RWPE2 (cell line): ENCODE measurements around the gene COL15A1.

Source experiments
- ATAC-seq: fragments of 200-7000 bp; cut with Tn5 transposase; 3 replicates; pipeline ENCODE4 v1.9.1; 2021; ENCODE audit warnings: low read depth
- DNase-seq: peaks from one replicate; pipeline ENCODE4 v3.0.0-alpha.2; 2020; ENCODE audit warnings: low spot score
- H3K27ac ChIP-seq: fragments of 450-650 bp; 2 replicates; pipeline ENCODE4 v1.5.1; 2017; ENCODE audit warnings: mild to moderate bottlenecking; ENCODE audit not compliant: poor library complexity, severe bottlenecking
- H3K27me3 ChIP-seq: fragments of 250-450 bp; sonication (Bioruptor Pico); 2 replicates; pipeline ENCODE4 v1.5.1; 2021; ENCODE audit warnings: mild to moderate bottlenecking, moderate library complexity; ENCODE audit not compliant: insufficient read depth, poor library complexity, severe bottlenecking
- H3K36me3 ChIP-seq: fragments of 250-450 bp; sonication (Bioruptor Pico); 2 replicates; pipeline ENCODE4 v1.5.1; 2020; ENCODE audit warnings: low read depth, mild to moderate bottlenecking, moderate library complexity
- H3K4me1 ChIP-seq: fragments of 250-450 bp; sonication (Bioruptor Pico); 2 replicates; pipeline ENCODE4 v1.5.1; 2021; ENCODE audit warnings: mild to moderate bottlenecking, moderate library complexity; ENCODE audit not compliant: insufficient read depth, poor library complexity, severe bottlenecking
- H3K4me3 ChIP-seq: fragments of 250-450 bp; sonication (Bioruptor Pico); 2 replicates; pipeline ENCODE4 v1.5.1; 2021; ENCODE audit warnings: mild to moderate bottlenecking, moderate library complexity; ENCODE audit not compliant: severe bottlenecking
- H3K9me3 ChIP-seq: fragments of 250-450 bp; sonication (Bioruptor Pico); 2 replicates; pipeline ENCODE4 v1.5.1; 2021; ENCODE audit warnings: mild to moderate bottlenecking, moderate library complexity; ENCODE audit not compliant: severe bottlenecking
- CTCF ChIP-seq: fragments of 450-650 bp; IDR thresholded peaks from one replicate; pipeline ENCODE4 v1.5.1; 2017; ENCODE audit warnings: mild to moderate bottlenecking, moderate library complexity; ENCODE audit not compliant: poor library complexity, severe bottlenecking

Gene COL15A1

DNA sequence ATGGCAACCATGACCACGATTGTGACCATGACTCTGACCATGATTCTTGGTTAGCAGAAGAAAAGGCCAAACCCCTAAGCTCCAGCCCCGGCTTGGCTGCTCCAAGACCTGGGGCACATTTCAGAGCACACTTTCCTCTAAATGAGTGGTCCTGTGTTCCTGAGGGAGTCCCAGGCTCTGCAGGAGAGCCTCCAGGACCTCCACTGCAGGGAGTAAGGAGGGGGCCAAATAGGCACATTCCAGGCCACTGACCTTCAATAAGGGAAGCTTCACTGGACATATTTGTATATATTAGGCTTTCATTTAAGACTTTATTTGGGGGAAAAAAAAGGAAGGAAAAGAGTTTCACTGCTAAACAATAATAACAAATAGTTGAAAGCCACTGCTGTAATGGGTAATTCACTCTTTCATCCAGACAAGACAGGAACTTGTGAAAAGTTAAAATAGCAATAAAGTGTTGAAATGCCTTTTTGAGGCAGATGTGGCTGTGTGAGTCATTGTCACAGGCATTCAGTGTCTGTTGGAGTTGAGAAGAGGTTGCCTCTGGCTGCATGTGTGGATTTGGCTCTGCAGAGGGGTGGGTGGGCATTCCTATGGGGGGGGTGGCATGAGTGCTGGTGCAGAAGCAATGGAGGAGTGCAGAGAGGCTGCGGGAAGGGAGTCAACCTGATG, 97.3 kb downstream of the COL15A1 start:
- no peak for DNase-seq

DNA sequence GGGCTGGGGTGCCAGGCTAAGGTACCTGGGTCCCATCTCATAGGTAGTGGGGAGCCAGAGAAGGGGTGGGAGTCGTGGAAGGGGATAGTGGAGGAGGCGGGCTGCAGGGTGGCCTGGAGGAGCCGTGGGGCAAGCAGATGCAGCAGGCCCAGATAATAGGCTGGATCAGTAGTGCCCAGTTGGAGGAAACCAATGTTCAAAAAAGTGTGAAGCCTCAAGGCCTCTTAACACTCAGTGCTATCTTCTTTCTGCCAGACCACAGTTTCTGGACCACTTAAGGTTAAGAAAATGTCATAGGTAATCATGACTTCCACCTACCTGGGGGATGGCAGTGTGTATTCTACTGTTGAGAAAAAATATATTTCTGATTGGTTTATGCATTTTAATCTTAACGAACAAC, 97.9 kb downstream of the COL15A1 start:
- ATAC-seq (no peak), DNase-seq (no peak)
- no peak overlapping the region for H3K27ac ChIP-seq
- TF ChIP-seq CTCF: no peak
- no peaks in the 10 kb centered on the region for H3K36me3 ChIP-seq
- no peak overlapping the region for H3K4me3 ChIP-seq
- H3K27me3 ChIP-seq: no peaks in the 10 kb centered on the region
- H3K4me1 ChIP-seq: peaks cover 7% of the 10 kb centered on the region
- H3K9me3 ChIP-seq: no peaks in the 10 kb centered on the region

More for the DNA sequence above, 97.3 kb downstream of the COL15A1 start:
- no peaks in the 10 kb centered on the region for H3K36me3 ChIP-seq
- no peak overlapping the region for H3K4me3 ChIP-seq
- peak; percentile 69 for ATAC-seq
- no peaks in the 10 kb centered on the region for H3K9me3 ChIP-seq
- H3K4me1 ChIP-seq: peaks cover 7% of the 10 kb centered on the region
- H3K27me3 ChIP-seq: no peaks in the 10 kb centered on the region
- TF ChIP-seq CTCF: no peak
- peak overlapping the region; percentile 36 for H3K27ac ChIP-seq

DNA sequence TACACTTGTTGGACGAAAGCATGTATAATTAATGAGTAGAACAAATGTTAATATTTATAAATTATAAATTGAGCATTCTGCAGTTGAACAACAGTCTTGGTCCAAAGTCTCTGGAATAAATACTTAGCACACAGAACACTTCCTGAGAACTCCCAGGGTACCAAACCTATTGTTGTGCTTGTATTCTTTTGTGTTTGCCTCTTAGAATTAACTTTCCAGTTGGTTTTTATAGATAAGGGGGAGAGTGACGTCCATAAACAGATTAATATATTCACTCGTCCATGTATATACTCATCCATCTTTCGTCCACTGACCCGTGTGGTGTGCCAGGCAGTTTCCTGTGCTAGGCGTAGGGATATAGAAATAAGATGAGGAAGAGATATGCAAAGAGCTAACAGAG, 98.9 kb downstream of the COL15A1 start:
- Histone ChIP-seq H3K9me3 (no peaks in the 10 kb centered on the region), H3K36me3 (no peaks in the 10 kb centered on the region), H3K27me3 (no peaks in the 10 kb centered on the region), H3K4me3 (no peak overlapping the region), H3K27ac (no peak overlapping the region), H3K4me1 (peaks cover 7% of the 10 kb centered on the region)
- no peak for ATAC-seq
- no peak for TF ChIP-seq CTCF
- DNase-seq: no peak

DNA sequence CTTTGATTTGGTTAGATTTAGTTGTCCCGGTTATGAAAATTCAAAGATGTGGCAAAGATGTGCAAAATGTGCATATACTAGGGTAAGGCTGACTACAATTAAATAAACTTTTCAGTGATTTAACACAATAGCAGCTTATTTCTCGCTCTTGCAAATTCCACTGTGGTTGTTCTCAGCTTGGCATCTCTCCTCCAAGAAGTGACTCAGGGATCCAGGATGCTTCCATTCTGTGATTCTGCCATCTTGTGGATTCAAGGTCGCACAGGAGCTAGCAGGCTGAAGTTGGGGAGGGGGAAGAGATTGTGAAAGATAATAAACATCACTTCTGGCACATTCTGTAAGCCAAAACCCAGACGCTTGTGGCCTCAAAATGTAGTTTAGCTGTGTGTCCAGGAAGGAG, 101.1 kb downstream of the COL15A1 start:
- Histone ChIP-seq H3K27ac (no peak overlapping the region), H3K9me3 (no peaks in the 10 kb centered on the region), H3K4me1 (peaks cover 7% of the 10 kb centered on the region), H3K4me3 (no peak overlapping the region), H3K27me3 (no peaks in the 10 kb centered on the region), H3K36me3 (no peaks in the 10 kb centered on the region)
- ATAC-seq (no peak), DNase-seq (no peak)
- TF ChIP-seq CTCF: no peak

GRCh38 chr9:99046068-99046467, 102.4 kb downstream of the COL15A1 start:
- Histone ChIP-seq H3K27me3 (no peaks in the 10 kb centered on the region), H3K4me3 (no peak overlapping the region), H3K36me3 (no peaks in the 10 kb centered on the region), H3K9me3 (no peaks in the 10 kb centered on the region), H3K4me1 (peaks cover 1% of the 10 kb centered on the region), H3K27ac (no peak overlapping the region)
- ATAC-seq (no peak), DNase-seq (no peak)
- no peak for TF ChIP-seq CTCF
